H9 (cell line): Measurements from ENCODE around the gene SPOUT1. TPM values are rescaled to one million over a fixed set of nuclear protein-coding genes. Genes with fewer than 3 reads are reported as not detected.

Source experiments
- DNase-seq: peaks from one replicate; pipeline ENCODE4 v3.0.0-alpha.2; 2017
- H2AFZ ChIP-seq: one replicate; pipeline ENCODE4 v1.6.1; 2013; ENCODE audit warnings: mild to moderate bottlenecking, low read length, control low read depth, moderate library complexity
- H2AK5ac ChIP-seq: 2 replicates; pipeline ENCODE4 v1.6.1; 2013; ENCODE audit warnings: low read length, control low read depth, mixed read lengths; ENCODE audit not compliant: insufficient read length
- H2BK120ac ChIP-seq: one replicate; pipeline ENCODE4 v1.6.1; 2013; ENCODE audit warnings: low read depth, mild to moderate bottlenecking, low read length, control low read depth, inconsistent platforms; ENCODE audit not compliant: poor library complexity, severe bottlenecking
- H2BK12ac ChIP-seq: 2 replicates; pipeline ENCODE4 v1.6.1; 2013; ENCODE audit warnings: low read length, control low read depth, mixed read lengths, low read depth; ENCODE audit not compliant: insufficient read length
- H2BK15ac ChIP-seq: 2 replicates; pipeline ENCODE4 v1.6.1; 2013; ENCODE audit warnings: low read depth, low read length, control low read depth
- H2BK20ac ChIP-seq: one replicate; pipeline ENCODE4 v1.6.1; 2013; ENCODE audit warnings: low read depth, mild to moderate bottlenecking, low read length, control low read depth, inconsistent platforms; ENCODE audit not compliant: poor library complexity, severe bottlenecking
- H2BK5ac ChIP-seq: 2 replicates; pipeline ENCODE4 v1.6.1; 2013; ENCODE audit warnings: low read length, control low read depth, mixed read lengths; ENCODE audit not compliant: insufficient read length
- H3K14ac ChIP-seq: 2 replicates; pipeline ENCODE4 v1.6.1; 2013; ENCODE audit warnings: low read length, control low read depth; ENCODE audit not compliant: insufficient read depth
- H3K18ac ChIP-seq: 2 replicates; pipeline ENCODE4 v1.6.1; 2013; ENCODE audit warnings: low read depth, mild to moderate bottlenecking, mixed read lengths, low read length, control low read depth; ENCODE audit not compliant: insufficient read length
- H3K23ac ChIP-seq: 2 replicates; pipeline ENCODE4 v1.6.1; 2013; ENCODE audit warnings: low read length, control low read depth, mixed read lengths, low read depth; ENCODE audit not compliant: insufficient read length
- H3K23me2 ChIP-seq: 2 replicates; pipeline ENCODE4 v1.6.1; 2013; ENCODE audit warnings: low read depth, mild to moderate bottlenecking, mixed read lengths, low read length, control low read depth; ENCODE audit not compliant: insufficient read length, poor library complexity, severe bottlenecking
- H3K27ac ChIP-seq: 2 replicates; pipeline ENCODE4 v1.5.1; 2013; ENCODE audit warnings: low read length, control low read depth, mixed read lengths, low read depth; ENCODE audit not compliant: insufficient read length
- H3K27me3 ChIP-seq: 2 replicates; pipeline ENCODE4 v1.6.1; 2013; ENCODE audit warnings: low read length, control low read depth, inconsistent platforms; ENCODE audit not compliant: insufficient read depth
- H3K4ac ChIP-seq: 2 replicates; pipeline ENCODE4 v1.6.1; 2013; ENCODE audit warnings: low read depth, mild to moderate bottlenecking, control low read depth, inconsistent platforms, low read length, moderate library complexity
- H3K4me1 ChIP-seq: 2 replicates; pipeline ENCODE4 v1.6.1; 2013; ENCODE audit warnings: low read length, control low read depth, inconsistent platforms; ENCODE audit not compliant: insufficient read depth
- H3K4me2 ChIP-seq: 2 replicates; pipeline ENCODE4 v1.6.1; 2013; ENCODE audit warnings: low read length, control low read depth, mixed read lengths; ENCODE audit not compliant: insufficient read length, insufficient read depth
- H3K56ac ChIP-seq: 2 replicates; pipeline ENCODE4 v1.6.1; 2013; ENCODE audit warnings: low read depth, mild to moderate bottlenecking, mixed read lengths, low read length, control low read depth; ENCODE audit not compliant: insufficient read length
- H3K79me1 ChIP-seq: 2 replicates; pipeline ENCODE4 v1.6.1; 2013; ENCODE audit warnings: low read depth, mild to moderate bottlenecking, moderate library complexity, low read length, control low read depth, inconsistent platforms; ENCODE audit not compliant: insufficient read depth, poor library complexity, severe bottlenecking
- H3K79me2 ChIP-seq: 2 replicates; pipeline ENCODE4 v1.6.1; 2013; ENCODE audit warnings: low read length, control low read depth, inconsistent platforms; ENCODE audit not compliant: insufficient read depth
- H3K9ac ChIP-seq: 2 replicates; pipeline ENCODE4 v1.6.1; 2013; ENCODE audit warnings: low read length, control low read depth, mixed read lengths; ENCODE audit not compliant: insufficient read length; ENCODE audit errors: extremely low read depth
- H3K9me3 ChIP-seq: one replicate; pipeline ENCODE4 v1.6.1; 2013; ENCODE audit warnings: low read depth, low read length, inconsistent platforms; ENCODE audit not compliant: control insufficient read depth
- H3T11ph ChIP-seq: one replicate; pipeline ENCODE4 v1.6.1; 2013; ENCODE audit warnings: mild to moderate bottlenecking, low read length, control low read depth, inconsistent platforms
- H4K20me1 ChIP-seq: one replicate; pipeline ENCODE4 v1.6.1; 2013; ENCODE audit not compliant: control insufficient read depth, insufficient read length, insufficient read depth
- H4K5ac ChIP-seq: 2 replicates; pipeline ENCODE4 v1.6.1; 2013; ENCODE audit warnings: low read depth, mild to moderate bottlenecking, mixed read lengths, low read length, control low read depth; ENCODE audit not compliant: insufficient read length
- H4K8ac ChIP-seq: replicated peaks from 2 replicates; pipeline ENCODE4 v1.6.1; 2013; ENCODE audit warnings: low read length, control low read depth, mixed read lengths, low read depth; ENCODE audit not compliant: insufficient read length
- H4K91ac ChIP-seq: 2 replicates; pipeline ENCODE4 v1.6.1; 2013; ENCODE audit warnings: low read depth, mild to moderate bottlenecking, moderate library complexity, mixed read lengths, low read length, control low read depth; ENCODE audit not compliant: insufficient read length
- H3K27ac Mint-ChIP-seq, 3 experiments: 2 replicates in 2 of 3; 3 replicates in 1 of 3; pipeline ENCODE4 v1.8.0; 2020 to 2021; ENCODE audit warnings: mixed read lengths in 3 of 3, mild to moderate bottlenecking in 1 of 3, moderate library complexity in 1 of 3
- H3K27me3 Mint-ChIP-seq: 2 replicates; pipeline ENCODE4 v1.8.0; 2021; ENCODE audit warnings: low read depth, mild to moderate bottlenecking, moderate library complexity, mixed read lengths
- H3K36me3 Mint-ChIP-seq, 3 experiments: 2 replicates in 2 of 3; 3 replicates in 1 of 3; pipeline ENCODE4 v1.8.0; 2020 to 2021; ENCODE audit warnings: low read depth in 3 of 3, mixed read lengths in 3 of 3; ENCODE audit not compliant: insufficient read depth in 1 of 3
- H3K4me1 Mint-ChIP-seq, 2 experiments: 2 replicates each; pipeline ENCODE4 v1.8.0; 2020; ENCODE audit warnings: mixed read lengths in 2 of 2
- H3K4me3 Mint-ChIP-seq, 2 experiments: 2 replicates in 1 of 2; 3 replicates in 1 of 2; pipeline ENCODE4 v1.8.0; 2020 to 2021; ENCODE audit warnings: mild to moderate bottlenecking in 2 of 2, mixed read lengths in 2 of 2, moderate library complexity in 1 of 2
- H3K9me3 Mint-ChIP-seq, 2 experiments: 2 replicates in 1 of 2; 3 replicates in 1 of 2; pipeline ENCODE4 v1.8.0; 2020; ENCODE audit warnings: mild to moderate bottlenecking in 2 of 2, mixed read lengths in 2 of 2, moderate library complexity in 1 of 2
- WGBS: extraction: QIAGEN DNeasy Blood & Tissue Kit; methylation state at CpG from one replicate; pipeline ENCODE4 v1.1.7; 2013; ENCODE audit warnings: missing lambda C conversion rate, low lambda C conversion rate, mixed read lengths; ENCODE audit not compliant: insufficient read length; ENCODE audit errors: extremely low coverage; 5-methylcytosine and 5-hydroxymethylcytosine counted together
- total RNA-seq: library from RNA; stranded (reverse); gene quantifications from 2 replicates; pipeline ENCODE4 v1.2.1, GENCODE V29; 2021
- TF ChIP-seq, protein P1 (sequence below): fragments of 200-600 bp; sonication (generic); conservative IDR thresholded peaks from 3 replicates; pipeline ENCODE4 v1.8.0; 2021; ENCODE audit warnings: antibody characterized with exemption, mild to moderate bottlenecking

The SPOUT1 gene
- total RNA-seq, 1 experiment from 2014 or later, result 86.3 TPM

DNA sequence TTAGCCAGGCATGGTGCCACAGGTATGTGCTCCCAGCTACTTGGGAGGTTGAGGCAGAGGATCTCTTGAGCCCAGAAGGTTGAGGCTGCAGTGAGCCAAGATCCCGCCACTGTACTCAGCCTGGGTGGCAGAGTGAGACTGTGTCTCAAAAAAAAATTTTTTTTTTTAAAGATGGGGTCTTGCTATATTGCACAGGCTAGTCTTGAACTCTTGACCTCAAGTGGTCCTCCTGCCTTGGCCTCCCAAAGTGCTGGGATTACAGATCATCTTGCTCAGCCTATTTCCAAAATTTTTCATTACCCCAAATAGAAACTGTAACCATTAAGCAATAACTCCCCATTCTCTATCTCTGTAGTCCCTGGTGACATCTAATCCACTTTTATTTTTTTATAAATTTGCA, 46.9 kb downstream of the SPOUT1 start:
- Histone ChIP-seq H3K18ac (no peak overlapping the region), H3K23me2 (peaks cover 3% of the 10 kb centered on the region), H2AK5ac (no peak overlapping the region), H2BK15ac (no peak overlapping the region), H4K91ac (no peak overlapping the region), H4K8ac (no peak overlapping the region), H3K23ac (no peak overlapping the region), H3K27ac (no peak overlapping the region), H3K79me1 (no peaks in the 10 kb centered on the region), H4K5ac (no peak overlapping the region), H2BK20ac (no peak overlapping the region), H3K56ac (no peak overlapping the region), H3K4me1 (no peaks in the 10 kb centered on the region), H3K4ac (no peak overlapping the region), H3K79me2 (no peaks in the 10 kb centered on the region), H3T11ph (no peak overlapping the region), H3K4me2 (no peak overlapping the region), H2BK5ac (no peak overlapping the region), H3K27me3 (no peaks in the 10 kb centered on the region), H3K14ac (no peak overlapping the region), H2AFZ (no peak overlapping the region), H3K9ac (no peak overlapping the region), H4K20me1 (no peaks in the 10 kb centered on the region), H2BK120ac (no peak overlapping the region), H2BK12ac (no peak overlapping the region), H3K9me3 (no peaks in the 10 kb centered on the region)
- WGBS, result no CpG with 5 or more reads among the region's 1 CpG
- DNase-seq, result no peak
- peaks cover under 1 to 1% of the 10 kb centered on the region in 2 experiments; a peak in 2 of 4 replicates for H3K4me1 Mint-ChIP-seq
- no peak overlapping the region for H3K4me3 Mint-ChIP-seq
- H3K27me3 Mint-ChIP-seq, result peaks cover 5% of the 10 kb centered on the region
- no peak overlapping the region for H3K27ac Mint-ChIP-seq
- TF ChIP-seq, protein P1, sequence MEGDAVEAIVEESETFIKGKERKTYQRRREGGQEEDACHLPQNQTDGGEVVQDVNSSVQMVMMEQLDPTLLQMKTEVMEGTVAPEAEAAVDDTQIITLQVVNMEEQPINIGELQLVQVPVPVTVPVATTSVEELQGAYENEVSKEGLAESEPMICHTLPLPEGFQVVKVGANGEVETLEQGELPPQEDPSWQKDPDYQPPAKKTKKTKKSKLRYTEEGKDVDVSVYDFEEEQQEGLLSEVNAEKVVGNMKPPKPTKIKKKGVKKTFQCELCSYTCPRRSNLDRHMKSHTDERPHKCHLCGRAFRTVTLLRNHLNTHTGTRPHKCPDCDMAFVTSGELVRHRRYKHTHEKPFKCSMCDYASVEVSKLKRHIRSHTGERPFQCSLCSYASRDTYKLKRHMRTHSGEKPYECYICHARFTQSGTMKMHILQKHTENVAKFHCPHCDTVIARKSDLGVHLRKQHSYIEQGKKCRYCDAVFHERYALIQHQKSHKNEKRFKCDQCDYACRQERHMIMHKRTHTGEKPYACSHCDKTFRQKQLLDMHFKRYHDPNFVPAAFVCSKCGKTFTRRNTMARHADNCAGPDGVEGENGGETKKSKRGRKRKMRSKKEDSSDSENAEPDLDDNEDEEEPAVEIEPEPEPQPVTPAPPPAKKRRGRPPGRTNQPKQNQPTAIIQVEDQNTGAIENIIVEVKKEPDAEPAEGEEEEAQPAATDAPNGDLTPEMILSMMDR, result no peak
- peaks cover 16 to 17% of the 10 kb centered on the region in 2 experiments for H3K9me3 Mint-ChIP-seq
- peaks cover 0 to 2% (median 0%) of the 10 kb centered on the region in 3 experiments; a peak in 2 of 7 replicates for H3K36me3 Mint-ChIP-seq
